GM12878 (cell line): ENCODE results near the gene SNX8. TPM values are rescaled to one million over a fixed set of nuclear protein-coding genes. Genes with fewer than 3 reads are reported as not detected.

Experiments used
- DPF2 ChIP-seq: fragments of 450-650 bp; IDR thresholded peaks from 2 replicates; pipeline ENCODE4 v1.6.1; 2017; ENCODE audit warnings: mild to moderate bottlenecking
- EP300 ChIP-seq, 2 experiments: fragments of 150-350 bp in 1 of 2; IDR thresholded peaks; 2 replicates each; pipeline ENCODE4 v1.6.1; 2011 to 2012; ENCODE audit warnings: low read depth in 2 of 2, low read length in 2 of 2, borderline replicate concordance in 1 of 2, improper control_type of control experiment in 1 of 2, inconsistent platforms in 1 of 2; ENCODE audit not compliant: control insufficient read depth in 1 of 2
- ETV6 ChIP-seq, 2 experiments: fragments of 450-650 bp in 1 of 2; IDR thresholded peaks in 1 of 2; conservative IDR thresholded peaks in 1 of 2; 2 replicates each; pipeline ENCODE4 v1.6.1; 2014; ENCODE audit warnings: antibody characterized with exemption in 1 of 2, borderline replicate concordance in 1 of 2, low read depth in 1 of 2, mild to moderate bottlenecking in 1 of 2, moderate library complexity in 1 of 2
- EZH2 ChIP-seq: IDR thresholded peaks from 2 replicates; pipeline ENCODE4 v1.6.1; 2012; ENCODE audit warnings: low read depth, mild to moderate bottlenecking, control low read depth, inconsistent platforms, low read length, borderline replicate concordance; ENCODE audit not compliant: control insufficient read depth
- HDAC6 ChIP-seq: fragments of 200-600 bp; sonication (generic); IDR thresholded peaks from one replicate; pipeline ENCODE4 v1.8.0; 2017; ENCODE audit warnings: antibody characterized with exemption; ENCODE audit not compliant: unreplicated experiment
- MTA3 ChIP-seq: IDR thresholded peaks from 2 replicates; pipeline ENCODE4 v1.6.1; 2012; ENCODE audit warnings: low read length, inconsistent platforms, borderline replicate concordance
- MYB ChIP-seq: fragments of 150-350 bp; IDR thresholded peaks from 2 replicates; pipeline ENCODE4 v1.6.1; 2014; ENCODE audit warnings: mild to moderate bottlenecking, low read depth, low read length, borderline replicate concordance
- NR2C2 ChIP-seq: IDR thresholded peaks from 2 replicates; pipeline ENCODE4 v1.6.1; 2011; ENCODE audit warnings: borderline replicate concordance, low read depth; ENCODE audit not compliant: control insufficient read depth, insufficient read length
- PAX5 ChIP-seq: IDR thresholded peaks from 2 replicates; pipeline ENCODE4 v1.6.1; 2011; ENCODE audit warnings: low read depth, low read length, borderline replicate concordance
- POLR2AphosphoS2 ChIP-seq: IDR thresholded peaks from 2 replicates; pipeline ENCODE4 v1.6.1; 2011; ENCODE audit warnings: low read depth, mild to moderate bottlenecking, low read length, improper control_type of control experiment, moderate library complexity
- RBBP5 ChIP-seq: fragments of 200-600 bp; sonication (generic); conservative IDR thresholded peaks from 2 replicates; pipeline ENCODE4 v1.6.1; 2016
- RCOR1 ChIP-seq: conservative IDR thresholded peaks from 2 replicates; pipeline ENCODE4 v1.6.1; 2012; ENCODE audit warnings: low read depth, low read length, improper control_type of control experiment
- SIX5 ChIP-seq: IDR thresholded peaks from 2 replicates; pipeline ENCODE4 v1.6.1; 2011; ENCODE audit warnings: mild to moderate bottlenecking, low read depth, low read length, moderate library complexity; ENCODE audit not compliant: severe bottlenecking
- SMAD5 ChIP-seq: IDR thresholded peaks from 2 replicates; pipeline ENCODE4 v1.6.1; 2016; ENCODE audit warnings: antibody characterized with exemption, low read depth
- SPI1 ChIP-seq: IDR thresholded peaks from 2 replicates; pipeline ENCODE4 v1.6.1; 2011; ENCODE audit warnings: low read depth, mild to moderate bottlenecking, low read length, moderate library complexity, borderline replicate concordance; ENCODE audit not compliant: insufficient read depth
- SUZ12 ChIP-seq: fragments of 200-600 bp; sonication (generic); IDR thresholded peaks from one replicate; pipeline ENCODE4 v1.6.1; 2018; ENCODE audit warnings: antibody characterized with exemption, mild to moderate bottlenecking; ENCODE audit not compliant: unreplicated experiment
- TBL1XR1 ChIP-seq: IDR thresholded peaks from 2 replicates; pipeline ENCODE4 v1.6.1; 2012; ENCODE audit warnings: low read depth, low read length, improper control_type of control experiment
- TCF7 ChIP-seq: IDR thresholded peaks from 2 replicates; pipeline ENCODE4 v1.6.1; 2014; ENCODE audit warnings: antibody characterized with exemption, borderline replicate concordance
- ZNF24 ChIP-seq: fragments of 450-650 bp; IDR thresholded peaks from 2 replicates; pipeline ENCODE4 v1.6.1; 2017; ENCODE audit warnings: antibody characterized with exemption, mild to moderate bottlenecking
- ZNF384 ChIP-seq: IDR thresholded peaks from 2 replicates; pipeline ENCODE4 v1.6.1; 2012; ENCODE audit warnings: low read depth, mild to moderate bottlenecking, low read length, improper control_type of control experiment, borderline replicate concordance
- ZSCAN29 ChIP-seq: fragments of 450-650 bp; IDR thresholded peaks from 2 replicates; pipeline ENCODE4 v1.6.1; 2017; ENCODE audit warnings: mild to moderate bottlenecking, moderate library complexity
- polyA plus RNA-seq, 11 experiments: library from polyadenylated mRNA; depleted of rRNA in 4 of 11; unstranded in 6 of 11; stranded (reverse) in 5 of 11; fragments of >200 nt; fragmentation: Nextera tagmentation in 4 of 11; fragmentation: Illumina TruSeq in 1 of 11; extraction: Ambion mirVana in 4 of 11; extraction: Trizol in 1 of 11; gene quantifications; 1 replicate in 1 of 11; 2 replicates in 10 of 11; pipeline versions ENCODE4 v1.2.1 to v1.2.3, GENCODE V29; 2011 to 2016; ENCODE audit warnings: inconsistent platforms in 2 of 11, missing spikeins in 2 of 11, low read depth in 1 of 11
- total RNA-seq, 4 experiments: library from RNA; depleted of rRNA in 3 of 4; stranded (reverse); fragments of >200 nt in 3 of 4; fragmentation: Illumina TruSeq in 1 of 4; extraction: Trizol in 1 of 4; gene quantifications; 2 replicates each; pipeline versions ENCODE4 v1.2.1 to v1.2.3, GENCODE V29; 2013 to 2021
- TF ChIP-seq, protein P1 (sequence below): fragments of 450-650 bp; formaldehyde crosslinking; IDR thresholded peaks from 2 replicates; pipeline ENCODE4 v1.4.0; 2022; ENCODE audit warnings: mild to moderate bottlenecking, moderate library complexity
- TF ChIP-seq, protein P2 (sequence below): IDR thresholded peaks from 2 replicates; pipeline ENCODE4 v1.6.1; 2012; ENCODE audit warnings: low read depth, low read length, improper control_type of control experiment
- TF ChIP-seq, protein P3 (sequence below): fragments of 450-650 bp; IDR thresholded peaks from 2 replicates; pipeline ENCODE4 v1.6.1; 2018; ENCODE audit warnings: borderline replicate concordance, mild to moderate bottlenecking; ENCODE audit not compliant: partially characterized antibody

Gene SNX8
- total and polyA plus RNA-seq, 10 of the 15 experiments (the other 5 are each of a cell fraction or from before 2014, with no cell fraction given) = 6.4 to 210 (median 97.6) TPM

DNA sequence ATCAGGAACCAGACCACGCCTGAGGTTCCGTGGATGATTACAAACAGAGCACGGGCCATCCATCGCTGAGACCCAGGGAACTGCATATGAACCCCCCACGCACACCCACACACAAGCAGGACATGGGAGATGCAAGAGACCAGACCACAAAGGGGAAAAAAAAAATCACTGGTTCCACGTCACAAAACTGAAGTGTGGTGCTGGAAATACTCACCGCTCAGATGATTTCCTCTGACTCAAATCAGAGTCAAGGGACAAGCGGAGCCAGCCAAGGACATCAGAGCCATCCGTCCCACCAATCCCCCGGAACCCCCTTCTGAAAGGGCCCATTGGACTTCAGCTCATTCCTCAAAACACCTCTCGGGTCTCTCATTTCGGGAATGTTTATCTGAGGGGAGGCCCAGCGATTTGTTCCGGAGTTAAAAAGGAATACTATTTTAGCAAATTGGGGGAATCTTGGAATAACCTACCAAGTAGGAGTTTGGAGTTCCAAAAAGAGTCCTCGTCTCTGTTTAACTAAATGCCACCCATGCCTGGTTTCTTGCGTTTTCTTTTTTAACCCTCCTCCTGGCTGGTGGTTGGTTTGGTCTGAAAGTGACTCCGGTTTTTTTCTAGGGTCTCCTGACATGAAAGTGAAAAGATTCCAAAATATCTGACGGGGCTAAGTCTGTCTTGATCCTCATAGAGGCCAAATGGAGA is 15.0 kb downstream of the SNX8 start (continued):
- TF ChIP-seq, protein P1, sequence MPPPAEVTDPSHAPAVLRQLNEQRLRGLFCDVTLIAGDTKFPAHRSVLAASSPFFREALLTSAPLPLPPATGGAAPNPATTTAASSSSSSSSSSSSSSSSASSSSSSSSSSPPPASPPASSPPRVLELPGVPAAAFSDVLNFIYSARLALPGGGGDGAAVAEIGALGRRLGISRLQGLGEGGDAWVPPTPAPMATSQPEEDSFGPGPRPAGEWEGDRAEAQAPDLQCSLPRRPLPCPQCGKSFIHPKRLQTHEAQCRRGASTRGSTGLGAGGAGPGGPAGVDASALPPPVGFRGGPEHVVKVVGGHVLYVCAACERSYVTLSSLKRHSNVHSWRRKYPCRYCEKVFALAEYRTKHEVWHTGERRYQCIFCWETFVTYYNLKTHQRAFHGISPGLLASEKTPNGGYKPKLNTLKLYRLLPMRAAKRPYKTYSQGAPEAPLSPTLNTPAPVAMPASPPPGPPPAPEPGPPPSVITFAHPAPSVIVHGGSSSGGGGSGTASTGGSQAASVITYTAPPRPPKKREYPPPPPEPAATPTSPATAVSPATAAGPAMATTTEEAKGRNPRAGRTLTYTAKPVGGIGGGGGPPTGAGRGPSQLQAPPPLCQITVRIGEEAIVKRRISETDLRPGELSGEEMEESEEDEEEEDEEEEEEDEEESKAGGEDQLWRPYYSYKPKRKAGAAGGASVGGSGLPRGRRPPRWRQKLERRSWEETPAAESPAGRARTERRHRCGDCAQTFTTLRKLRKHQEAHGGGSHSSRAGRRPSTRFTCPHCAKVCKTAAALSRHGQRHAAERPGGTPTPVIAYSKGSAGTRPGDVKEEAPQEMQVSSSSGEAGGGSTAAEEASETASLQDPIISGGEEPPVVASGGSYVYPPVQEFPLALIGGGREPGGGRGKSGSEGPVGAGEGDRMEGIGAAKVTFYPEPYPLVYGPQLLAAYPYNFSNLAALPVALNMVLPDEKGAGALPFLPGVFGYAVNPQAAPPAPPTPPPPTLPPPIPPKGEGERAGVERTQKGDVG (CRISPR knock-in tag) = no peak
- peak; percentile 69 to 77 for TF ChIP-seq EP300 (IDR thresholded peaks at IDR 0.05; ENCODE audit: borderline replicate concordance in 1 of 2, control insufficient read depth in 1 of 2, low read depth in 2 of 2, low read length in 2 of 2)
- no peak for TF ChIP-seq NR2C2
- TF ChIP-seq SPI1 = no peak
- no peak; the same call in 1 of the 2 replicates for TF ChIP-seq POLR2AphosphoS2
- TF ChIP-seq SUZ12 = no peak
- TF ChIP-seq TBL1XR1 = no peak
- TF ChIP-seq, protein P2, sequence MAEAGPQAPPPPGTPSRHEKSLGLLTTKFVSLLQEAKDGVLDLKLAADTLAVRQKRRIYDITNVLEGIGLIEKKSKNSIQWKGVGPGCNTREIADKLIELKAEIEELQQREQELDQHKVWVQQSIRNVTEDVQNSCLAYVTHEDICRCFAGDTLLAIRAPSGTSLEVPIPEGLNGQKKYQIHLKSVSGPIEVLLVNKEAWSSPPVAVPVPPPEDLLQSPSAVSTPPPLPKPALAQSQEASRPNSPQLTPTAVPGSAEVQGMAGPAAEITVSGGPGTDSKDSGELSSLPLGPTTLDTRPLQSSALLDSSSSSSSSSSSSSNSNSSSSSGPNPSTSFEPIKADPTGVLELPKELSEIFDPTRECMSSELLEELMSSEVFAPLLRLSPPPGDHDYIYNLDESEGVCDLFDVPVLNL = no peak
- TF ChIP-seq ZNF24 = peak; percentile 50; the same call in 1 of the 2 replicates
- no peak for TF ChIP-seq TCF7
- no peak for TF ChIP-seq MTA3
- TF ChIP-seq PAX5 = peak; percentile 81; the same call in 1 of the 2 replicates
- TF ChIP-seq SMAD5 = no peak
- TF ChIP-seq ZNF384 = peak; percentile 92
- TF ChIP-seq MYB = no peak
- TF ChIP-seq HDAC6 = no peak
- TF ChIP-seq DPF2 = no peak; the same call in 1 of the 2 replicates
- TF ChIP-seq ETV6 (conservative IDR thresholded peaks at IDR 0.05 in 1 of 2, IDR thresholded peaks at IDR 0.05 in 1 of 2; ENCODE audit: borderline replicate concordance in 1 of 2, low read depth in 1 of 2) = peak in 1 of 2 experiments; percentile 79; a peak in 2 of 4 replicates
- TF ChIP-seq RBBP5 = no peak
- no peak for TF ChIP-seq SIX5
- no peak for TF ChIP-seq ZSCAN29
- TF ChIP-seq, protein P3, sequence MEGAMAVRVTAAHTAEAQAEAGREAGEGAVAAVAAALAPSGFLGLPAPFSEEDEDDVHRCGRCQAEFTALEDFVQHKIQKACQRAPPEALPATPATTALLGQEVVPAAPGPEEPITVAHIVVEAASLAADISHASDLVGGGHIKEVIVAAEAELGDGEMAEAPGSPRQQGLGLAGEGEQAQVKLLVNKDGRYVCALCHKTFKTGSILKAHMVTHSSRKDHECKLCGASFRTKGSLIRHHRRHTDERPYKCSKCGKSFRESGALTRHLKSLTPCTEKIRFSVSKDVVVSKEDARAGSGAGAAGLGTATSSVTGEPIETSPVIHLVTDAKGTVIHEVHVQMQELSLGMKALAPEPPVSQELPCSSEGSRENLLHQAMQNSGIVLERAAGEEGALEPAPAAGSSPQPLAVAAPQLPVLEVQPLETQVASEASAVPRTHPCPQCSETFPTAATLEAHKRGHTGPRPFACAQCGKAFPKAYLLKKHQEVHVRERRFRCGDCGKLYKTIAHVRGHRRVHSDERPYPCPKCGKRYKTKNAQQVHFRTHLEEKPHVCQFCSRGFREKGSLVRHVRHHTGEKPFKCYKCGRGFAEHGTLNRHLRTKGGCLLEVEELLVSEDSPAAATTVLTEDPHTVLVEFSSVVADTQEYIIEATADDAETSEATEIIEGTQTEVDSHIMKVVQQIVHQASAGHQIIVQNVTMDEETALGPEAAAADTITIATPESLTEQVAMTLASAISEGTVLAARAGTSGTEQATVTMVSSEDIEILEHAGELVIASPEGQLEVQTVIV = no peak
- TF ChIP-seq EZH2 = no peak
- no peak for TF ChIP-seq RCOR1
